DND-41 (cell line): ENCODE data around the gene FKBP9.

ENCODE experiments used
- ATAC-seq: fragments of 200-7000 bp; cut with Tn5 transposase; 3 replicates; pipeline ENCODE4 v1.9.1; 2021; ENCODE audit warnings: low read depth; ENCODE audit not compliant: insufficient read depth
- DNase-seq: peaks from one replicate; pipeline ENCODE4 v3.0.0-alpha.2; 2020
- H2AFZ ChIP-seq: 2 replicates; pipeline ENCODE4 v1.6.0; 2012; ENCODE audit warnings: low read depth, low read length
- H3K27ac ChIP-seq: 2 replicates; pipeline ENCODE4 v1.5.1; 2012; ENCODE audit warnings: low read length, inconsistent platforms
- H3K27me3 ChIP-seq: fragments of 200-600 bp; sonication (generic); 2 replicates; pipeline ENCODE4 v1.6.0; 2012; ENCODE audit warnings: low read length, mild to moderate bottlenecking, inconsistent platforms; ENCODE audit not compliant: insufficient read depth, poor library complexity
- H3K36me3 ChIP-seq: 2 replicates; pipeline ENCODE4 v1.5.1; 2012; ENCODE audit warnings: low read length, inconsistent platforms; ENCODE audit not compliant: insufficient read depth
- H3K4me1 ChIP-seq: 2 replicates; pipeline ENCODE4 v1.5.1; 2012; ENCODE audit warnings: mild to moderate bottlenecking, low read length; ENCODE audit not compliant: insufficient read depth
- H3K4me2 ChIP-seq: 2 replicates; pipeline ENCODE4 v1.6.0; 2012; ENCODE audit warnings: mild to moderate bottlenecking, moderate library complexity, low read length, inconsistent platforms; ENCODE audit not compliant: insufficient read depth
- H3K4me3 ChIP-seq, 2 experiments: fragments of 200-600 bp in 1 of 2; shearing (Covaris generic) in 1 of 2; 2 replicates each; pipeline ENCODE4 v1.5.1; 2012 to 2016; ENCODE audit warnings: inconsistent platforms in 2 of 2, low read length in 2 of 2, mild to moderate bottlenecking in 2 of 2, low read depth in 1 of 2, moderate library complexity in 1 of 2
- H3K79me2 ChIP-seq: 2 replicates; pipeline ENCODE4 v1.6.0; 2012; ENCODE audit warnings: low read length, inconsistent platforms; ENCODE audit not compliant: insufficient read depth
- H3K9ac ChIP-seq: 2 replicates; pipeline ENCODE4 v1.6.0; 2012; ENCODE audit warnings: low read depth, mild to moderate bottlenecking, inconsistent platforms, low read length, moderate library complexity
- H3K9me3 ChIP-seq: 2 replicates; pipeline ENCODE4 v1.5.1; 2012; ENCODE audit warnings: low read length, moderate library complexity, mild to moderate bottlenecking, inconsistent platforms; ENCODE audit not compliant: insufficient read depth, severe bottlenecking
- H4K20me1 ChIP-seq: 2 replicates; pipeline ENCODE4 v1.6.0; 2012; ENCODE audit warnings: low read length; ENCODE audit not compliant: insufficient read depth
- CTCF ChIP-seq: IDR thresholded peaks from 2 replicates; pipeline ENCODE4 v1.5.1; 2012; ENCODE audit warnings: borderline replicate concordance, low read length, moderate library complexity, mild to moderate bottlenecking; ENCODE audit not compliant: poor library complexity, severe bottlenecking; ENCODE audit errors: extremely low read depth
- EZH2 ChIP-seq: IDR thresholded peaks from 3 replicates; pipeline ENCODE4 v1.6.1; 2012; ENCODE audit warnings: borderline replicate concordance, low read depth, mild to moderate bottlenecking, moderate library complexity, low read length, inconsistent platforms; ENCODE audit not compliant: severe bottlenecking

FKBP9 gene

GRCh38 chr7:33038639-33039038 is 81.4 kb downstream of the FKBP9 start:
- TF ChIP-seq CTCF: no peak
- no peak for TF ChIP-seq EZH2
- H3K4me3 ChIP-seq: no peak overlapping the region
- peak overlapping the region; percentile 68 for H3K4me2 ChIP-seq

GRCh38 chr7:33039257-33039902 is 82.1 kb downstream of the FKBP9 start:
- H3K9ac ChIP-seq: peak overlapping the region; percentile 46
- DNase-seq: no peak
- H3K4me1 ChIP-seq: peaks cover 28% of the 10 kb centered on the region
- H3K4me2 ChIP-seq: peak overlapping the region; percentile 68
- peak overlapping the region; percentile 38 for H3K27ac ChIP-seq
- H3K9me3 ChIP-seq: no peaks in the 10 kb centered on the region
- peaks cover 100% of the 10 kb centered on the region for H3K79me2 ChIP-seq
- peak overlapping the region; percentile 18 to 51; a peak in 3 of 4 replicates for H3K4me3 ChIP-seq
- H3K36me3 ChIP-seq: no peaks in the 10 kb centered on the region; the same call in 1 of the 2 replicates
- H4K20me1 ChIP-seq: peaks cover 44% of the 10 kb centered on the region; the same call in 1 of the 2 replicates
- H3K27me3 ChIP-seq: no peaks in the 10 kb centered on the region
- H2AFZ ChIP-seq: no peak overlapping the region
- ATAC-seq: peak; percentile 84
- TF ChIP-seq CTCF (no peak), EZH2 (no peak)

More at GRCh38 chr7:33038639-33039038, 81.4 kb downstream of the FKBP9 start:
- Histone ChIP-seq H3K36me3 (no peaks in the 10 kb centered on the region; the same call in 1 of the 2 replicates), H3K9me3 (no peaks in the 10 kb centered on the region), H3K9ac (no peak overlapping the region), H3K27me3 (no peaks in the 10 kb centered on the region), H4K20me1 (peaks cover 37% of the 10 kb centered on the region; the same call in 1 of the 2 replicates), H2AFZ (no peak overlapping the region), H3K27ac (0 out of 2 replicates have a peak overlapping the region, but pooled peaks have one; percentile 38), H3K4me1 (peaks cover 28% of the 10 kb centered on the region), H3K79me2 (peaks cover 98% of the 10 kb centered on the region)
- DNase-seq (no peak), ATAC-seq (no peak)

GRCh38 chr7:33039903-33040292 is 82.7 kb downstream of the FKBP9 start:
- no peak for DNase-seq
- Histone ChIP-seq H4K20me1 (peaks cover 47% of the 10 kb centered on the region; the same call in 1 of the 2 replicates), H3K4me1 (peaks cover 28% of the 10 kb centered on the region), H2AFZ (no peak overlapping the region), H3K79me2 (peaks cover 100% of the 10 kb centered on the region), H3K27me3 (no peaks in the 10 kb centered on the region), H3K9me3 (no peaks in the 10 kb centered on the region), H3K9ac (peak overlapping the region; percentile 46), H3K4me3 (peak overlapping the region; percentile 18 to 51; a peak in 3 of 4 replicates), H3K27ac (peak overlapping the region; percentile 38; the same call in 1 of the 2 replicates), H3K4me2 (peak overlapping the region; percentile 68), H3K36me3 (no peaks in the 10 kb centered on the region)
- peak; percentile 57 for ATAC-seq
- TF ChIP-seq CTCF (no peak), EZH2 (no peak)
